ENCODE results near the gene VANGL2.
A peak's percentile ranks its signal among the peaks of the same experiment; 100 is the strongest.

The VANGL2 gene

GRCh38 chr1:160400223-160400645, at the start of gene VANGL2:
Gene VANGL2, plus strand, starts transcription at chr1:160400564. Its CDS starts 15,274 bp downstream, at chr1:160415838.
- Histone ChIP-seq H3K9me3 (replicated peaks in 1 of 11) (no peaks in the 10 kb centered on the region), H3K27ac (peak within 1 kb of the TSS; percentile 65 to 90 (median 86); a peak in 21 of 22 replicates), H4K20me1 (no peaks in the 10 kb centered on the region), H3K27me3 (no peaks in the 10 kb centered on the region), H3K4me3 (peak within 1 kb of the TSS; percentile 71 to 91 (median 86)), H3K9ac (peak within 1 kb of the TSS; percentile 85 to 91 (median 89)), H3K36me3 (no peaks in the 10 kb centered on the region), H3K4me1 (peaks cover 43 to 58% (median 54%) of the 10 kb centered on the region in 10 experiments), H3K4me2 (peak within 1 kb of the TSS; percentile 85 to 98 (median 93))
- no peak for TF ChIP-seq Cebpa-rat (IDR thresholded peaks at IDR 0.05)

DNA sequence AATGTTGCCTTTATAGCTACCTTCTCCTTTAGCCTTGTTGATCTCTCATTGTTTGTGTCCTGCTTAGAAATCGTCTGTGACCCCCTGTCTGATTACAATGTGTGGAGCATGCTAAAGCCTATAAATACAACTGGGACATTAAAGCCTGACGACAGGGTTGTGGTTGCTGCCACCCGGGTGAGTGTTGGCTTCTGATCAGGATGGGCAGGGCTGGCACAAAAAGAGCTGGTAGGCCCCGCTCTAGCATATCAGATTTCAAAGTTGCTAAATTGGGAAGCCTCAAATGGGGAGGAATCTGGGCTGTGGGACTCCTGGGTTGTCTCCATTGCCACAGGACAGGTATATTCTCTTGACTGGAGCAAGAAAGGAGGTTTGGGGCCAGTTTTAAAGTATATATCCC, 48.7 kb upstream of the VANGL2 start:
- no peak overlapping the region for H3K27ac ChIP-seq
- H3K27me3 ChIP-seq = no peaks in the 10 kb centered on the region
- H3K9me3 ChIP-seq (replicated peaks in 1 of 11) = no peaks in the 10 kb centered on the region
- H3K4me1 ChIP-seq = peaks cover 10 to 21% (median 16%) of the 10 kb centered on the region in 10 experiments
- no peak for TF ChIP-seq Cebpa-rat (IDR thresholded peaks at IDR 0.05)
- no peak overlapping the region for H3K4me3 ChIP-seq
- H3K9ac ChIP-seq = no peak overlapping the region
- H3K36me3 ChIP-seq = peaks cover 90 to 94% (median 93%) of the 10 kb centered on the region in 11 experiments
- H4K20me1 ChIP-seq = peaks cover 0 to 20% (median 0%) of the 10 kb centered on the region in 11 experiments; a peak in 4 of 22 replicates
- no peak overlapping the region for H3K4me2 ChIP-seq

- Histone ChIP-seq H3K27ac (no peak overlapping the region), H3K36me3 (peaks cover 99 to 100% (median 100%) of the 10 kb centered on the region in 11 experiments), H3K27me3 (no peaks in the 10 kb centered on the region), H3K4me3 (no peak overlapping the region), H3K9ac (no peak overlapping the region), H3K4me2 (no peak overlapping the region), H3K4me1 (peaks cover 1 to 12% (median 7%) of the 10 kb centered on the region in 10 experiments; a peak in 19 of 20 replicates), H3K9me3 (replicated peaks in 1 of 11) (no peaks in the 10 kb centered on the region), H4K20me1 (peaks cover 0 to 22% (median 0%) of the 10 kb centered on the region in 11 experiments; a peak in 4 of 22 replicates)
- TF ChIP-seq Cebpa-rat (IDR thresholded peaks at IDR 0.05) = no peak
These were observed 47.8 kb upstream of the VANGL2 start for GRCh38 chr1:160352555-160352954.

DNA sequence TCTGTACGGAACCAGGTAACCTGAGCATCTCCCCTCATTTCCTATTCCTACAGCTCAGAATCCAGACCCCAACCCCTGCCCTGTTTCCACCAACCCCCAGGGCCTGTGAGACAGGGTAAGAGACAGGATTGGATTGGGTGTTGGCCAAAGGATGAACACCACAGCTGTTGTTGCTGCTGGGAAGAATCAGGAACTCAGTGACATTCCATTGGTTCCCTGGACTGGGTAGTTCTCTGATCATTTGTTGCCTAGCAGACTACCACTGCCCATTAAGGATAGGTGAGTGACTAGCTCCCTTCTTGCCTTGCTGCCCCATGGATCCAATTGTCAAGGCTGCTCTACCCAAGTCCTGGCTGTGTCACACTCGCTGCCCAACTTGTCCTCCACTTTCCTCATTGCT, 47.1 kb upstream of the VANGL2 start:
- peaks cover 100% of the 10 kb centered on the region in 11 experiments for H3K36me3 ChIP-seq
- no peak for TF ChIP-seq Cebpa-rat (IDR thresholded peaks at IDR 0.05)

GRCh38 chr1:160354388-160354985, 45.9 kb upstream of the VANGL2 start:
- Histone ChIP-seq H3K4me3 (no peak overlapping the region), H3K27ac (no peak overlapping the region), H3K4me2 (no peak overlapping the region), H3K27me3 (no peaks in the 10 kb centered on the region), H3K4me1 (peaks cover 0 to 9% (median 3%) of the 10 kb centered on the region in 10 experiments; a peak in 15 of 20 replicates), H3K9me3 (replicated peaks in 1 of 11) (no peaks in the 10 kb centered on the region), H3K9ac (no peak overlapping the region), H4K20me1 (peaks cover 0 to 22% (median 0%) of the 10 kb centered on the region in 11 experiments; a peak in 4 of 22 replicates), H3K36me3 (peaks cover 94 to 100% (median 100%) of the 10 kb centered on the region in 11 experiments)
- TF ChIP-seq Cebpa-rat (IDR thresholded peaks at IDR 0.05) = no peak

More for the DNA sequence above, 47.1 kb upstream of the VANGL2 start:
- Histone ChIP-seq H3K4me3 (no peak overlapping the region), H3K4me1 (peaks cover 0 to 8% (median under 1%) of the 10 kb centered on the region in 10 experiments; a peak in 5 of 20 replicates), H3K9ac (no peak overlapping the region), H3K4me2 (no peak overlapping the region), H3K9me3 (replicated peaks in 1 of 11) (no peaks in the 10 kb centered on the region), H3K27me3 (no peaks in the 10 kb centered on the region), H3K27ac (no peak overlapping the region), H4K20me1 (peaks cover 0 to 22% (median 0%) of the 10 kb centered on the region in 11 experiments; a peak in 4 of 22 replicates)

DNA sequence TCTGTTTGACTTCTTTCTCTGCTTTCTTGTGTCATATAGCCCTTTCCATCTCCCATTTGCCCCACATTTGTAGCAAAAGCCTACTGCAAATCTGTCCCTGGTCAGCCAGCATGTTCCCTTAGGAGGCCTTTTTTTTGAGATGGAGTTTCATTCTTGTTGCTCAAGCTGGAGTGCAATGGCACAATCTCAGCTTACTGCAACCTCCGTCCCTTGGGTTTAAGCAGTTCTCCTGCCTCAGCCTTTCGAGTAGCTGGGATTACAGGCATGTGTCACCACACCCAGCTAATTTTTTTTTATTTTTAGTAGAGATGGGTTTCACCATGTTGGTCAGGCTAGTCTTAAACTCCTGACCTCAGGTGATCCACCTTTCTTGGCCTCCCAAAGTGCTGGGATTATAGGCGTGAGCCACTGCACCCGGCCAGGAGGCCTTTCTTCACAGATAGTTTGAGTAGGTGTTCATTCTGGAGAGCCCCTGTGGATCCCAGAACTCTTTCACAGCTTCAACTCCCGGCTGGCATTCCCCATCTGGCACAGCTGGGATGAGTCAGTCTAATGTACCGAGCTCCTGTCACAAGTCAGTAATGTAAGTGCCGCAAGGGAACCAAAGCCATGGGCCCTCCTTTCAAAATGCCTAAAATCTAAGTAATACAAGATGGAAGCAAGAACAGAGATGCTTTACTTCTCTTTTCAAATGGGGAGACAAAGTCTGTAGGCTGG, 42.9 kb upstream of the VANGL2 start:
- H3K9ac ChIP-seq = no peak overlapping the region
- peaks cover 65 to 94% (median 85%) of the 10 kb centered on the region in 11 experiments for H3K36me3 ChIP-seq
- H3K9me3 ChIP-seq (replicated peaks in 1 of 11) = no peaks in the 10 kb centered on the region
- peaks cover 26 to 32% (median 31%) of the 10 kb centered on the region in 10 experiments for H3K4me1 ChIP-seq
- peaks cover 0 to 18% (median 0%) of the 10 kb centered on the region in 11 experiments; a peak in 5 of 22 replicates for H4K20me1 ChIP-seq
- no peak overlapping the region for H3K4me3 ChIP-seq
- peak overlapping the region in 1 of 11 experiments; percentile 8; a peak in 1 of 22 replicates for H3K27ac ChIP-seq
- no peak overlapping the region for H3K4me2 ChIP-seq
- no peak for TF ChIP-seq Cebpa-rat (IDR thresholded peaks at IDR 0.05)
- H3K27me3 ChIP-seq = no peaks in the 10 kb centered on the region

- Histone ChIP-seq H3K27me3 (no peaks in the 10 kb centered on the region), H3K9ac (no peak overlapping the region), H3K4me2 (no peak overlapping the region), H3K4me3 (no peak overlapping the region), H3K4me1 (peaks cover 27 to 38% (median 37%) of the 10 kb centered on the region in 10 experiments), H3K27ac (no peak overlapping the region), H3K36me3 (peaks cover 58 to 88% (median 79%) of the 10 kb centered on the region in 11 experiments), H3K9me3 (replicated peaks in 1 of 11) (no peaks in the 10 kb centered on the region), H4K20me1 (peaks cover 0 to 18% (median 0%) of the 10 kb centered on the region in 11 experiments; a peak in 5 of 22 replicates)
- no peak for TF ChIP-seq Cebpa-rat (IDR thresholded peaks at IDR 0.05)
These were observed 42.3 kb upstream of the VANGL2 start for GRCh38 chr1:160358073-160358472.

DNA sequence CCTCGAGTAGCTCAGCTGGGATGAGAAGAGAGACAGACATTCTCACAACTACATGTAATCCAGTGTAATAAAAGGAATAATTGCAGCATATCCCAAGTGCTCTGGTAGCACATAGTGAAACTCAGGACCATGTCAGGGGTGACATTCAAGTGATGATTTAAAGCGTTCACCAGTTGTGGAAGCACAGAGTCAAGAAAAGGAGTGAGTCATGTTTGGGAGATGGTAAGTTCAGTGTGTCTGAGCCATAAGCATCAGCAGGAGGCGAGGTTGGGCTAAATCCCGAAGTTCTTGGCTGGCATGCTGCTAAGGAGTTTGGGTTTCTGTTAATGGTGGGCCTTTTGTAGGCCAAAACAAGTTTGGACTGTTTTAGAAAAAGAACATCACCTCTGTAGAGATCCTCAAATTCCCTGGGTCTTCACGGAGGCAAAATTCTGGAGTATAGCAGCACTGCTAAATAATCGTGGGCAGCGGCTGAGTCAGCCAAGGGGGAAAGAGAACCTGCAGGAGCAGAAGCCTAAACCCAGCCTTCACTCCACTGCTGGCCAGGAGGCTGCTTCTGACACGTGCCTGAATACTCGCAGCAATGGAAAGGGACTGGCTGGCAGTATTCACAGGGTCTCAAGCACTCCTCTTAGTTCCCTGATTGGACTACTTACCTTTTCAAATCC, 40.7 kb upstream of the VANGL2 start:
- Histone ChIP-seq H3K4me3 (no peak overlapping the region), H3K4me2 (peak overlapping the region in 9 of 11 experiments; percentile 1 to 74 (median 66); a peak in 16 of 22 replicates), H3K27me3 (no peaks in the 10 kb centered on the region), H3K9ac (no peak overlapping the region; a peak in 2 of 22 replicates), H3K4me1 (peaks cover 27 to 41% (median 37%) of the 10 kb centered on the region in 10 experiments), H3K27ac (peak overlapping the region in 3 of 11 experiments; percentile 8 to 52 (median 23); a peak in 3 of 22 replicates), H3K9me3 (replicated peaks in 1 of 11) (no peaks in the 10 kb centered on the region), H4K20me1 (peaks cover 0 to 10% (median 0%) of the 10 kb centered on the region in 11 experiments; a peak in 3 of 22 replicates), H3K36me3 (peaks cover 42 to 72% (median 62%) of the 10 kb centered on the region in 11 experiments)
- TF ChIP-seq Cebpa-rat (IDR thresholded peaks at IDR 0.05) = no peak
